Activated CD4-positive, alpha-beta T cell treated with anti-CD3 and anti-CD28 coated beads, Interleukin-10, Interleukin-2, amounts not matched to agents 100 ng/mL and 50 ng/mL, durations not matched to agents 16 hours and 8 hours (primary cell): ENCODE measurements around the gene CDC25B.

Experiments
- DNase-seq: peaks from one replicate; pipeline ENCODE4 v3.0.0-alpha.2; 2020

CDC25B gene

DNA sequence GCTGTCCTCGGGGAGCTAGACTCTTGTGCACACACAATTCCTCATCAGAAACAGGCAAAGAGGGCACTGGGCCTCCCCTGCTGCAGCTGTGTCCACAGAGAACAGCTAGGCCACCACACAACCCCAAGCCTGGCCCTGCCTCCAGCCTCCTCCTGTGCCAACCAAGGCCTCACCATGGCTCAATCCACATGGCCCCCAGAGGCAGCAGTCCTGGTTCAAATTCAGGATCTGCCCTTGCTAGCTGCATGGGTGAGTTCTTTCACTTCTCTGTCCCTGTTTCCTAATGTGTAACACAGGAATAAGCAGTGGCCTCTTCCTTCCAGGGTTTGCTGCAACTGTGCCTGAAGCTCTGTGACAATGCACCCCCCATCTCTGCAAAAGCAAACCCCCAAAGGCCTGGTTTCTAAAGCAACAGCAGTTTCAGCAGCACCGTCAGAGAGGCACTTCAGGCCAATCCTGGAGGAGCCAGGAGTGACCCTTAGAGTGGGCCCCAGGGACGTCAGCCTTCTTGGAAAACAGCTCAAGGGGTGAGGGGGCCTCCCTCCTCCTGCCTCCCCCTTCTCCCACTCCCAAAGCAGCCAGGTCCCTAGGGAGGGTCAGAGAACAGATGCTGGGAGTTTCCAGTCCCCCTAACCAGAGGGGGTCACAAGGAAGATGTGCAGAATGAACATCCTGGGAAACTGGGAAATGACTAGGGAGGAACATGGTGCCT, 30.8 kb upstream of the CDC25B start:
- DNase-seq = no peak

DNA sequence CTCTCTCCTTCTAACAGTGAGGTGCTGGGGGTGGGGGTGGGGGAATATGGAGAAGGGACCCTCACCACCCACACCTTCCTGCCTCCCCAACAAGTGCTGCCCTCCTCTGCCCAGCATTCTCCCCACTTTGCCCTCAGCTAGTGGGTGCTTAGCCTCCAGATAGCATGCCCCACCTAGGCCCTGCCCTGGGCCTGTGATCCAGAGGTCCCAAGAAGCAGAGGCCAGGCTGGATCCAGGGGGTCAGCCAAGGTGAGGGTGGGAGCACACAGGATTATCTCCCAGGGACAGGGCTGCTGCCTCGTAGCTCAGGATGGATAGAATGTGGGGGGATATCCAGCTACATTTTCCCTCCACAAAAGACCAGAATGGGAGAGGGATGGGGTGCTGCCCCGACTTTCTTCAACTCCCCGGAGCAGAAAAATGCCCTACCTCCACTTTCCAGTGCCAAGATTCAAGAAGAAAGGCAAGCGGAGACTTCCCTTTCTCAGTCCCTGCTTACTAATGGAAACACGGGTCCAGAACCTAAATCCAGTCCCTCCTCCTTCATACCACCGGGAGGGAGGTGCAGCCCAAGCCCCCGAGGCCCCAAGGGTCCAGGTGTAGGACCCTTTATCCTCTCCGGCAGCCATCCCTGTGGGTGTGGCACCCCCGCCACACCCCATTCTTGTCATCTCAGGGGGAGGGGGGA, 29.5 kb upstream of the CDC25B start:
- no peak for DNase-seq

DNA sequence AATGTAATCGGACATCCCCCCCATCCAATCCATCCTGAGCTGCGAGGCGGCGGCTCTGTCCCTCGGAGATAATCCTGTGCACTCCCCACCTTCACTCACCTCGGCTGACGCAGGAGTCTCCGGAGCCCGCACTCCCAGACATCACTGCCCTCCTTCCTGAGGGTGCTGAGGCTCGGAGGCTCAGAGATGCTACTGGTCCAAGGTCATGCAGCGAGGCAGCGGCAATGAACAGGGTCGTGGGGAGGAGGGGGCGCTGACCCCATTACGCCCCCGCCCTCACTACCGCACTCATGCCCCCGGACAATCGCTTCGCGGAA, 29.0 kb upstream of the CDC25B start:
- no peak for DNase-seq

DNA sequence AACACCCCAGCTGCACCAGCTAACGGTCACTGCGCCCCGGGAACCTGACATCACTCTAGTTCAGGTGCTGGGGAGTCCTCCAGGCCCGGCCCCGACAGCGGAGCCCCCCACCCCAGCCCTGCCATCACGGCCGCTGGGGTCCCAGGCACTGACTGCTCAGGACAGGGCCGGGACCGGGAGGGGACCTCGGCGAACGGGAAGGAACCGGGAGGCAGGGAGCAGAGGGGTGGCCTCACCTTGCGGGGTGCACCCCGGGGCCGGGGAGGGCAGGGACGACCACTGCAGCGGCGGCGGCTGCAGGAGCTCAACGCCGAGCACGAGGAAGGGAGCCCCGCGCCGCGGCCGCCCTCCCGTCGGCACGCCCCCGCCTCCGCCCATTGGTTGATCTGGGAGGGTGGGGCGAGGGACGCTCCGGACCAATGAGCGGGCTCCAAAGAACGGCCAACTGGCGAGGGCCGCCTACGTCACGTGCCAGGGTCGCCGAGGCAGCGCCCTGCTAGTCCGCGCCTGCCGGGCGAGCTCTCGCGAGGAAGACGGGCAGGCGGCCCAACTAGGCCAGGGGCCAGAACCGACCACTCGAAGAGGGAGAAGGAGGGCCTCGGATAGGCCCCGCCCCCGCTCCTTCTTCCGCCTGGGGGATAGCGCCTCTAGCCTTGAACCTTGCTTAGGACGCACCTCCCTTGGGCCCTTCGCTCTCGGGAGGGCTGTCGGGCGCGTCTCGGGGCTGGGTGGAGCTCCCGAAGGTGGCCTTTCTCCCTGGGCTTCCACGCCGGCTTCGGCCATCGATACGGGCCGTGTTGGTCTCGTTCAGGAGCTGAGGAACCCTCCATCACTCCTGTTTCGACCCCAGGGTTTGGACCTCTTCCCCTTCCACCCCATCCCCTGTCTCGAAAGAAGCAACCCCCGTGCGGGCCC, 28.4 kb upstream of the CDC25B start, which contains the start of gene ADISSP:
Gene ADISSP, minus strand, starts transcription at position 327 of the 915 bp plus-strand sequence. CDS start 7,653 bp downstream, outside the sequence.
- peak; percentile 100 for DNase-seq

DNA sequence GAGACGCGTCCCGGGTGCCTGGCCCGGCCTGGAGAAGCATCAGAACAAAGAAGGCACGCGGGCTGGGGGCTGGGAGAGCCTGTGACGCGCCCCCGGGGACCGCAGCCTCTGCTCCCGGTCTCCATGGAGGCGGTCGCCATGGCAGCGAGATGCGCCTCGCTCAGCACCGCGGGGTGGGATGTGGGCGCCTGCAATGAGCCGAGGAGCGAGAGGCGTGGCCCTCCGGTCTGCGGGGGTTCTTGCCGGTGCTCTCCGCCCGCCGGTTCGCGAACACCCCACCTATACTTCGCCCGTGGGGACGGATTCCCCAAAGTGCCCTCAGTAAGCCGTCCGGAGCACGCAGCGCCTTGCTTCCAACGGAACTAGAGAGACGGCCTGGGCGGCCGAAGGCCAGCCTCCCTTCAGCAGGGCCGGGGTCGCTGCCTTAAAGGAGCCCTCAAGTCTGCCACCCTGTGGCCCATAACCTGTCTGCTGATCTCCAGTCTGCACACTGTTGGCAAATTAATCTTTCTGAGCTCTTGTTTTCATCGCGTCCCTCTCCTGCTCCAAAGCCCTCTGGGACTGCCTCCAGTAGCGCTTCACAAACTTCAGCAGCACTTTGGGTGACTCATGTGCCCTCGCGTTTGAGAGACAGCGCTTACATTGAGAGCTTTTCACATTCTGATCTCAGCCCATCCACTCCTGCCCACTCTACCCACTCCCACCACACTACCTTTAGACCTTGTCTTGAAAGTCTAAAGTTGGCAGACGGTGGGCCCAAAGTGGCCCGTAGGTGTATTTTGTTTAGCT, 27.6 kb upstream of the CDC25B start:
- peak; percentile 78 for DNase-seq

DNA sequence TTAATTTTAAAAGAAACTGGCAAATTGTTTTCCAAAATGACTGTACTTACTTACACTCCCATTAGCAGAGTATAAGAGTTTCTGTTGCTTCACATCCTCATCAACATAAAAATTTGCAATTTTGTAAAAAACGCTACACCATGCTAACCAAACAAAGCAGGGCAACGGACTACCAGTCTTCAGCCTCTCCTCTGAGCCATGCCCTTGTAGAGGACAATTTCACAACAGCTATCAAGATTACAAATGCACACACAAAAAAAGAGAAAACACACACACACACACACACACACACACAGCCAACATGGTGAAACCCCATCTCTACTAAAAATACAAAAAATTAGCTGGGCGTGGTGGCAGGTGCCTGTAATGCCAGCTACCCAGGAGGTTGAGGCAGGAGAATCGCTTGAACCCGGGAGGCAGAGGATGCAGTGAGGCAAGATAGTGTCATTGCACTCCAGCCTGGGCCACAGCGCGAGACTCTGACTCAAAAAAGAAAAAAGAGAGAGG, 24.5 kb upstream of the CDC25B start:
- DNase-seq = no peak

DNA sequence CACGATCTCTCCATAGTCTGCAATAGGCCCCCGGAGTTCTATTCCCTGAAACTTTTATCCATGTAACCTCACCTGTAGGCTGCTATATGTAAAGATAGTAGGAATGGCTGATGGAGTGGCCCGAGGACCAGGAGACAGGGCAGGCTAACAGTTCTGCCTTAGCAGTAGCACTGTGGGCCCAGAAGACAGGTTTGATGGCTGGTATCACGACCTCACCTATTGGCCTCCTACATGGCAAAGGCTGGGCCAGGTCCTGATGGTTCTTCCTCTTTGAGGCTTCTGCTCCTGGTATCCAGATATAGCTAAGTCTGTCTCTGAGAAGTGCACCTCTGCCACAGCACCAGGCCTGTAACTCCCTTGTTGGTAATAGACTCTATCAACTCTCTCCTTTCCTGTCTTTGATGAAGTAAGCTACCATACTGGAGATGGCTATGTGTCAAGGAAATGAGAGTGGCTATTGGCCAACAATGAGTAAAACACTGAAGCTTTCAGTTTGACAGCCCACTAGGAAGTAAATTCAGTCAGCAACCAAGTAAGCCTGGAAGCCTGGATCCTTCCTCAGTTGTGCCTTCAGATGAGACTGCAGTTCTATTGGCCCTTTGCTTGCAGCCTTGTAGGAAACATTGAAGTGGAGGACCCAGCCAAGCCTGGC, 20.5 kb upstream of the CDC25B start:
- DNase-seq = no peak

DNA sequence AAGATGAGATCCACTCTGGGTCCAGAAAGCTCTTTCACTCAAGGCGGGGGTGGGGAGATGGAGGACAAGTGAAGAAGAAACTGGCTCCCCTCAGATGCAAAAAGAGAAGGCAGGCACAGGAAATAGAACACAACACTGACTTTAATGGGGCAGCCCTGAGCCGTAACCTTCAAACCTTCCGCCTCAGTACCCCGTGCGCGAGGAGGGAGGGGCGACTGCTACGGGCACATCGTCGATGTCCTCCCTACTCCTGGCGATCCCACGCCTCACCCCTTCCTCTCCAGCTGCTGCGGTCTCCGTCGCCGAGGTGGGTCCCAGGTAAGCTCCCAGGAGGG, 18.8 kb upstream of the CDC25B start:
- no peak for DNase-seq

DNA sequence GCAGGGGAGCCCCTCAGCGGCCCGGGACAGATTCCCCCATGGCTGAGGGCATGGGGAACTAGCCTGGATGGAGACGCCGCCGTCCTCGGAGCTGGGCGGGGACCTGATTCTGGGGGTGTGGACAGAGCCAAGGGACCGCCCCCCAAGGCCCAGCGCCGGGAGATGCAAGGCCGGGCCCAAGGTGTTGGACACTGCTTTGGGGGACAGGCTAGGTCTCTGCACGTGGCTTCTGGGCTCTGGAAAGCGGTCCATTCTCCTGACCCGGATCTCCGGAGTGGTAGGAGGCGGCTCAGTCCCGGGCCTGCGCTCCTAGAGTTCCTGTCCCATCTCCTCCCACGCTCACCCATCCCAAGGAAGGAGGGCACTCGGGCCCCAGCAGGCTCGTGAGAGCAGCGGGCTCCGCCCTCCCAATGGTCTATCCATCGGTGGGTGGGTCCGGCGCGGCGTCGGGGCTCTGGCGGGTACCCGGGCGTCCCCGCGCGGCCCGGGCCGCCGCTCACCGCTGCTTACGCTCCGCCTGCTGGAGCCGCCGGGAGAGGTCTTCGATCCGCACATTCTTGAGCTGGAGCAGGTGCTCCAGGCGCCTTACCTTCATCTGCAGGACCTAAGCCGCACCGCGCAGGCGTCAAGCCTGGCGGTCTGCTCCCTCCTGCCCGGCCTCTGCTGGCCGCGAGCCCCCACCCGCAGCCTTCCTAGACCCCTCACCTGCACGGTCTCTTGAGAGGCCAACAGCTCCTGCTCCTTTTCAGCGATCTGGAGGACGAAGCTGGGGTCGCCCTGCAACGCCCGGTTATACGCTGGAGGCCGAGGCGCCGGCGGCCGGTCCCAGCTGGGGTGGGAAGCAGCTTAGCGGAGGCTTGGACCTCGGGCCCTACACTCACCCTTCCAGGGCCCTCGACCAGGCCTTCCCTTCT, 18.1 kb upstream of the CDC25B start:
- DNase-seq = peak; percentile 55

DNA sequence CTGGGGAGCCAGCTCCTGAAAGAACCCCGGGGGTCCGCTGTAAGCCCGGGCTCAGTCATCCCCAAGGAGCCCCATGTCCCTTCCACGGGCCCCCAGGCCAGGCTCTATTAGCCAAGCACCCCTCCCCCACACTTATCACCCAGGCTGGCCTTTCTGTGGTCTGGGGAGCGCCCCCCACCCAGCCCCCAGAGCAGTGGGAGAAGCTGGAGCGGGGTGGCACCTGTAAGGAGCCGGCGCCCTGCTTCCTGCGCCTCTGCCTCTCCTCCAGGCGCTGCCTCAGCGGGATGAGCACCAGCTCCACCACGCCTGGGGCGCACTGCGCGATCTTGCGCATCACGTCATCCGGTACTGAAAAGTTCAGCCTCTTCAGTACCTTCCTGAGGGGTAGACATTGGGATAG, 17.1 kb upstream of the CDC25B start:
- DNase-seq = no peak

DNA sequence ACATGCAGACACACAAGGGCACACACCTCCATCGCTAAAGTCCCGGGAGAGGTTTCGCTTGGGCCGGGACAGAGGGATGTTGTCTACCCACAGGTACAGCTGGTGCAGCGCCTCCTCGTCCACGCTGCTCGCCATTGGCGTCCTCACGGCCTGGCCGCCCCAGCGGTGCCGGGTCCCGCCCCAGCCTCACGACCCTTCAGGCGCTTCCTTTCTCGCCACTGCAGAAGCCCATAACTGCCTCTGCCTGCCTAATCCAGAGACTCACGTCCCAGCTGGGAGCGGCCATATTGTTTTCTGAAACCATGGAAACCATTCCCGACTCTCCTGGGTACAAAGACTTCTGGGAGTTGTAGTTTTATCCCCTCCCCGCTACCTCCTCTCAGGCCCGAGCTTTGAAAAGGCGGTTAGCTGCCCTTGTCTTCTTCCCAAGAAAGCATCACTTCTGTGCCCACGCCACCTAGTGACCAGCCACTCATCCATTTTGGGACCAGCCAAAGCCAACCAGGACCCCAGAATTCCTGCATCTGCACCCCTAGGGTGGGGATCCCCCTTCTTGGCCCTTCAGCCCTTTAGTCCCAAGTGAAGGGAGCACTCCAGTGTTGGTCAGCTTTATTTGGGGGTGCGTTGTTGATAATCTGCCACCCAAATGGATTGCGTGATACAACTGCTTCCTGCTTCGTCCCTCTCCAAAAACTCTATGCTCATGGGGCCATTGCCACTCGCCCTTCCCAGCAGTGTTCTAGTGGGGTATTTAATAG, 14.8 kb upstream of the CDC25B start, which contains the start of gene SPEF1:
Gene SPEF1, minus strand, starts transcription at position 296 of the 758 bp plus-strand sequence. Its CDS starts 161 bp downstream, at position 135.
- DNase-seq = peak; percentile 77

DNA sequence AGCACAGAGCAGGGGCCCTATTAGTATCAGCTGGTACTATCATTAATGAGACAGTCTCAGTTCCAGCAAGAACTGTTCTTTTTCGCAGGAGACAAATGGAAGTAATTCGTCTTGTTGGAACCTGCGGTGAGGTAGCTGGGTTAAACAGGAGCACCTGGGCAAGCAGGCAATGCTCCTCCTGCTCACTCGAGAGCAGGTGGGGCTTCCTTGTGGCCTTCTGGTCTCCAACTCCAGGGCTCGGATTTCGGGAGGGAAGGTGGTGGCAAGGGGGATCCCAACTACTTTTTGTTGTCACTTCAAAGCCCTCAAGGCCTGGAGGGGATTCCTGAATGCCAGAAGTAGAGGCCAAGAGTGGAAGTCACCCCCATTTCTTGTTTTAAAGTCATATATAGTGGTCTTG, 13.5 kb upstream of the CDC25B start:
- no peak for DNase-seq

DNA sequence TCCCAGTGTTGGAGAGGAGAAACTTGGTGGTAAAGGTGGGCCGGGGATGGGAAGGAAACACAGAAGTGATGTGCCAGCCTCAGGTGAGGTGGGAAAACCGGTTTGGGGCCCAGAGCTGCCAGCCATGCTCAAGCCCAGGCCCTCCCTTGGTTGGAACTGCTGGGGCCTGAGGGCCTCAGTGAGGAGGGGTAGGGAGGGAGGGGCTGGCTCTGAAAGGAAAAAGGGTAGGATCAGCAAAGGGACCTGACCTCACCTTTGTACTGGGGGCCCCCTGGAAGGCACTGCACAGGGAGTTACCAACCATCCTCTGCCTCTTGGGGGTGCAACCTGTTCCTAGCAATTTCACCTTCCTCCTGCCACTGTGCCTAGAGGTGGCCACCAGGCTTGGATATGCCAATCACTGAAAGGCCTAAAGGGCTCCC, 13.0 kb upstream of the CDC25B start:
- no peak for DNase-seq

DNA sequence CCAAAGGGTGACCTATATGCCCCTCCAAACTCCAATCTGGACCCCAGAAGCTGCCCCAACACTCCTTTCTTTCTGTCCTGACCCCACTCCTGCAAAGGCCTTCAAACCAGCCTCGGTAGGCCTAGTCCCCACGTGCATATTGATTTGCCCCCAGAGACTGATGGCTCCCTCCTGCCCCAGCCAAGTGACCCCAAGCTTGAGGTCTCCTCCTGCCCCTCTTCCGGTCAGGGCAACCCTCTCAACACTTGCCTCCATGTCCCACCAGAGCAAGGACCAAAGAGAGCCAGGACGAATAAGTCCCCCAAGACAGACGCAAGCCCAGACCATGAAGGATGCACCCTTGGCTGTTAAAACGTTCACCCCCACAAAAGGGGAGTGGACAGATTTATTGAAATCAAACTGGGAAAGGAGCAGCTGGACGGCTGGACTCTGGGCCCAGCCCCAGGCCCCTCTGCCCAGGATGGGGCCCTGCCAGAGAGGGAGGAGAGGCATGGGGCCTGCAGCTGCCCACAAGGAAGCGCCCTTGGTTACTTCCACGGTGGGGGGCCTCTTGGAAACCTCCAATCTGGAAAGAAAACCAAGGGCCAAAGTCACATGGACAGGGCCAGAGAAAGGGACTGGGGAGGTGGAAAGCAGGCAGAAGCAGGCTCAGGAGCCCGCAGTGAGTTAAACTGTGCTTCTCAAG, 12.5 kb upstream of the CDC25B start:
- DNase-seq = no peak

DNA sequence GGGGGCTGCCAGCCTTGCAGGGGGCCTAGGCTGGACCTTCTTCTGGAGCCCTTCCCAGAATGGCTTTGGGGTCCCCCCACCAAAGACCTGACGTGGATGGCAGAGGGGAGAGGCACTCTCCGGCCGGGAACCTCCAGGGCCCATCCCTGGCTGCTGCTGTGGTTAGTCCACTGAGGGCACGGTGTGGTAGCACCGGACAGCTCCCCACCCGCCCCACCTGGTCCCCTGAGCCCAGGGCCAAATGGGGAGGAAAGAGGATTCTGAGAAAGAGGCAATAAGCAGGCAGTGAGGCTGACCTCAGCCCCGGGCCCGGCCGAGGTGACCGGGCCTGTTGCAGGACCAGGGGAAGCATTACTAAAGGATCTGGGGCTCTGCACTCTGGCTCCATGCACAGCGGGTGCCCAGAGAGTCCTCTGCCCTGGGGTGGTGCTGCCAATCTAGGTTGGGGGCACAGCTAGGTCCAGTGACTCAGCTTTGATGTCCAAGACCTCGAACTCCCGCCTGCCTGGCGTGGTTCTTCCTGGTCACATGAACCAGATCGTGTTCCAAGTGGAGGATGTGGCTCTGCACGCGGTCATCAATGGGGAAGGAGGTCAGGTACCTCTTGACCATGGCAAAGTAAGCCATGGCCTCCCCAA, 11.8 kb upstream of the CDC25B start:
- no peak for DNase-seq

DNA sequence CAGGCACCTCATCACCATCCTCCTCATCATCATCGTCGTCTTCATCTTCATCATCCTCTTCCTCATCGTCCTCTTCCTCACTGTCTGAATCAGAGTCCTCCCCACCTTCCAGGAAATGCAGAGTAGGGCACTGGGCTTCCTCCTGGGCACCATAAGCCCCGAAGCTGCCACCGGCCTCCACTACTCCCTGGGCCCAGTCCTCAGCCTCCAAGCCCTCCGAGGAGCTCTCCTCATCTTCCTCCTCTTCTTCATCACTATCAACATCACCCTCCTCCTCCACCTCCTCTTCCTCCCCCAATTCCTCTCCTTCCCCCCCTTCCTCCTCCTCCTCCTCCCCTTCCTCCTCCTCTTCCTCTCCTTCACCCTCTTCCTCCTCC, 11.3 kb upstream of the CDC25B start:
- no peak for DNase-seq

DNA sequence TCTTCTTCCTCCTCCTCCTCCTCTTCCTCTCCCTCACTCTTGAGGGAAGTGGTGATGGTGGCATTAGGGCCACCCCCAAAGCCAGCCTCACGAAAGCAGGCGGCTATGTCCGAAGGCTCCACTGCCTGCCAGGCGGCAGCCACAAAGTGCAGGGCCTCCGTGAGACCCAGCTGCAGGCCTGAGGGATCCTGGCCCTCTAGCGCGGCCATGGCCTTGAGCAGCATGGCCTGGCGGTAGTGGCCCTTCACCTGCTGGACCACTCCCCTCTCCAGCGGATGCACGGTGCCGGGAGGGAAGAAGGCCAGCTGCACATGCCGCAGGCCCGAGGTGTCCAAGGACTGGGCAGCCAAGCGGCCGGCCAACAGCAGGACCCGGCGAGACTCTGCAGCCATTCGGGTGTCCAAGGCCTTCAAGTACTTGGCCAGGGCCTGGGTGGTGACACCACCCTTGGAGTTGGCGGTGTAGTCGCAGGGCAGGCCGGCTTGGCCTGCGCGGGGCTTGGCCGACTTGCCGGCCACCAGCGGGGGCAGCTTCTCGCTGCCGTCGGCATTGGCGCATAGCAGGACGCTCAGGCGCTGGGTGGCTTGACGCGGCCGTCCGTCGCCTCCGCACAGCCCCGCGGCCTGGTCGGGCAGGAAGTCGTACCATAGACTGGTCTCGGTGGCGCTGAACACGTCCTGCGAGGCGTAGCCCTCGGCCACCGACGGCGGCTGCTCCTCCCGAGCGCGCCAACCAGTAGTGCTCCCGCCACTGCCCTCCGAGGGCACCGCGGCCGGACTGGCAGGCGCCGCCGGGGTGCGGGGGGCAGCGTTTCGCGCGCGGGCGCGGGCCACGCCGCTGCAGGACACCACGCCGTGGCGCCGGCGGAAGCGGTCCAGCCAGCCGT, 10.6 kb upstream of the CDC25B start:
- no peak for DNase-seq

DNA sequence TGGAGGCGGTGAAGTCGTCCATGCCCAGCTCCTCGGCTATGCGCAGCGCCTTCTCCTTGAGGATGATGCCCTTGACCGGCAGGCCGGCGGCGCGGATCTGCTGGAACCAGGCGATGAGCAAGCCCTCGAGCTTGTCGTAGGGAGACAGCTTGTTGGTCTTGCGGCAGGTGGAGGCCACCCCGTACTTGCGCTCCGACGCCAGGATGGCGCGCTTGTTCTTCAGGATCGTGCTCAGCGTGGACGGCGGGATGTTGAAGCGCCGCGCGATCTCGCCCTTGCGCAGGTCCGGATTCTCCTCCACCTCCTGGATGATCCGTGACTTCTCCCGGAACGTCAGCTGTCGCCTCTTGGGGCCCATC, 10.0 kb upstream of the CDC25B start:
- DNase-seq = peak; percentile 53
